HG02981 (cell line): ENCODE data around the gene RERGL.
"Not testable (repeated sequence)": the region's sequence is repeated elsewhere in the genome, so short reads cannot be mapped to it uniquely, and the experiment has no call there.

Source experiments
- ATAC-seq: cut with Tn5 transposase; IDR thresholded peaks from one replicate; pipeline ENCODE4 v1.9.1; 2021; ENCODE audit warnings: mild to moderate bottlenecking, moderate library complexity; ENCODE audit not compliant: unreplicated experiment

Gene RERGL, protein sequence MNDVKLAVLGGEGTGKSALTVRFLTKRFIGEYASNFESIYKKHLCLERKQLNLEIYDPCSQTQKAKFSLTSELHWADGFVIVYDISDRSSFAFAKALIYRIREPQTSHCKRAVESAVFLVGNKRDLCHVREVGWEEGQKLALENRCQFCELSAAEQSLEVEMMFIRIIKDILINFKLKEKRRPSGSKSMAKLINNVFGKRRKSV

DNA sequence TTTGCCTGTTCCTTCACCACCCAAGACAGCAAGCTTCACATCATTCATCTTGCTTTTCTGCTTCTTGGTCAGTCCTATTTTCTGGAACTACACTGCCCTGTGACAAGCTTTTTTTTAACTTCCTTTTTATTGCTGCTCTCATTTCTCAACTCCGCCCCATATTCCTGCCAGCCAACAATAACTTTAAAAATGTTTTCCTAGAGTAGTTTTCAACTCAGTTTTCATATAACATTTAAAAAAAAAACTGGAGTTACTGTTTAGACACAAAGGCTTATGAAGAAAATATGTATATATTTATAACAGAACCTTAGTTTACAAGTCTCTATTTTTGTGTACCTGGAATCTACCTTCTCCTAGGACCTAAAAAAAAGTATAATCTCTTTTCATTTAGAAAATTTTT is at the start of gene RERGL:
Gene RERGL (minus strand): TSS at position 101 of the 400 bp plus-strand sequence. CDS start 53 bp downstream, at position 48.
- ATAC-seq: no peak

DNA sequence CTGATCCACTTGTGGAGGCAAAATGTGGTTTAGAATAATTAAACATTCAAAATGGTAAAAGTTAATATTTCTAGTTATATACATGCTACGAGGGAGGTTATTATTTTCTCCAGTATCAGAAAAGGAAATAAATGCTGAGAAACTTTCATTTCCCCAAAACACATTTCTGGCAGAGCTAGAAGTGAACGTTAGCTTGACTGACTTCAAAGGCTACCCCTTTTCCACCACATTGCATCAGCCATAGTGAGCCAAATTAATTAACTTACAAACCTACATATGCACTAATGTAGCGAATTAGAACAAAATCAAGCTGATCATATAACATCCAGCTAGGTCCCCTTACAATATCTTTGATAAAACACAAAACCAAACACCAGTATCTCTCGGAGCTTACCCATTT is 49.3 kb upstream of the RERGL start:
- no peak for ATAC-seq

DNA sequence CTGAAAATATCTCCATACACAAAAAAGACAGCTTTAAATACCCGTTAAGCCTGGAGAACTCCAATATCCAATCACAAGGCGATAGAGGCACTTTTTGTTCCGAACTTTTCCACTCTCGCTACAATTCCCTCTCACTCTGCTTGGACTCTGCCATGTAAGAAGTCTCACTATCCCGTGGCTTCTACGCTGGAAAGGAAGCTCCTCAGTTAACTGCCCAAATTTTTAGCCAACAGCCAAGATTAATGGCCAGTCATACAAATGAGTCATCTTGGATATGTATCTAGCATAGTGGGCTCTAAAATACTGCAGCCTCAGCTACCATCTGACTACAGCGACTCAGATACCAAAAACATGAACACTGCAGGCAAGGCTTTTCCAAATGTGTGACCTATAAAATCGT is 45.5 kb upstream of the RERGL start:
- no peak for ATAC-seq

DNA sequence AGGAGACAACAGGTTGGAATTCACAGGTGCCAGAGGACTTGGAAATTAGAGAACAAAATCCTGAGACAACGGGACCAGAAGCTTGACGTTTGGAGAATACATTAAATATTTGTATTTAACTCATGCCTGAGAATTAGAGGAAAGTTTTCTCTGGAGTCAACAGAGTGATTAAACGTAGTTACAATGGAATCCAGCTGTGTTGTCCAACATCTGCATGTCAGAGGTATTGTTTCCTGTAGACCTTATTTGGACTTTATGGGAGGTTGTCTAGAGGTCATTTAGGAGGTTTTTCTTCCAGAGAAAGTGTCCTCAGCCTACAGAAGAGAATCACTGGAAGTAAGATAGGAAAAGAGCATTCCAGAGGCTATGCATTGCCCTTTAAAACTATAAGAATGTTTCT is 45.1 kb upstream of the RERGL start:
- ATAC-seq: no peak

DNA sequence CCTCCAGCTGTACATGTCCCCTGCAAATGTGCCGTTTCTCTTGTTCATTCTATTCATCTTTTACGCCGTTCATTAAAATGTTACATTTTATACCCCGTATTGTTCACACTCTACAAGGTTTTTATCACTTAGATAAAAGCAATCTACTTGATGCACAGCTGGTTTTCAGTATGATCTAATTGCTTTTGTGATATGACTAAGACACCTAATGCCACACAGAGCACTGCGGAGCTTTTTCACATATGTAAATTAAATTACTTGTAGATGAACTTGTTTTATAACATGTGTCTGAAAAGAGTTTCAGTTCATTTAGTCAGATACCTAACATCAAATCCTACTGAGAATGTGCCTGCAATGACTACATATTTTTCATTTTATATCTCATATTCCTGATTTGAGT is 40.9 kb upstream of the RERGL start:
- ATAC-seq: no peak

DNA sequence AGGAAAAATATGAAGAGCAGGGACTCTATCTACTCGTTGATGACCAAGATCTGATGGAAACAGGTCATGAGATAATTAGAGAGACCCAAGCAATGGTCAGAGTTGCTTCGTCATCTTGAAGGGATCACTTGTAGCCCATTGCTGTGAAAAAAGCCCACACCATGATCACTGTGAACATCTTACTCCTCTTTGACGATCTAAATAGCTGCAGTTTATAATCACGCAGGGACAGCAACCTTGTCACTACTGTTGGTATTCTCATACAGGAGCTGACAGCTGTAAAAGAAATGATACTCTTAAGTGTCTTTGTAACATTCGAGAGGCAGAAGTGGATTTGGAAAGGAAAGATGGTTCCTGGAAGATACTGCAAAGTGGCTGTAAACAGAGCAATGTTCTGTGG is 33.7 kb upstream of the RERGL start:
- no peak for ATAC-seq

DNA sequence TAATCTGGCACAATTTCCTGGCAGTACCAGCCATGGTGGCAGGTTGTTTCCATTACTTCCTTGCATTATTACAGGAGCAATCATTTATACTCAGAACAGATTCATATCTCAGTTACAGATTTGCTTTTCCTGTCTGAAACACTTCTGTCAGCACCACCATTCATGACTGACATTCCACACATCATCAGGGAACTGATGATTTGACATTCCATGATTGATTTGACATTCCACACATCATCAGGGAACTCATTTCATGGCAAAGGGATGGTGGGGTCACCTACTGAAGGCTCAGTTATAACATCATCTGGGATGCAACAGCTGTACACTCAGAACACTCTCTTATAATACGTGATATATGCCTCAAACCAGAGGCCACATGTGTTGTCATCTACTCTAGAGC is 30.9 kb upstream of the RERGL start:
- ATAC-seq: no peak

DNA sequence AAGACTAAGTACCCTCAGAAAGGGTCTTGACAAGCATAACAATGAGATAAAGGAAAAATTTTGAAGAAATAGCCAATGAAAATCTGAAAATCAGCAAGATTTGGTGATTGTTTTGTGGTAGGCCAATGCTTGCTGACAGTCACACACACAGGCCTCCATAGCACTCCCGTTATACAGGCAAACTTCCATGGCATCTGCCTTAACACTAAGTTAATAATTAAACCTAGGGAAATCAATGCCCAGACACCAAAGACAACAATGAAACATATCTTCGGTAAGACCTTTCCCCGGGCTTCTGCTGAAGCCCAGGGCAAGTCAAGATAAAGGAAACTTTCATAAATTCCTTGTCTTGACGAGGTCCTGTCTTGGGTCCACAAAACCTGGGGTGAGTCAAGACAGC is 18.6 kb upstream of the RERGL start:
- ATAC-seq: no peak

DNA sequence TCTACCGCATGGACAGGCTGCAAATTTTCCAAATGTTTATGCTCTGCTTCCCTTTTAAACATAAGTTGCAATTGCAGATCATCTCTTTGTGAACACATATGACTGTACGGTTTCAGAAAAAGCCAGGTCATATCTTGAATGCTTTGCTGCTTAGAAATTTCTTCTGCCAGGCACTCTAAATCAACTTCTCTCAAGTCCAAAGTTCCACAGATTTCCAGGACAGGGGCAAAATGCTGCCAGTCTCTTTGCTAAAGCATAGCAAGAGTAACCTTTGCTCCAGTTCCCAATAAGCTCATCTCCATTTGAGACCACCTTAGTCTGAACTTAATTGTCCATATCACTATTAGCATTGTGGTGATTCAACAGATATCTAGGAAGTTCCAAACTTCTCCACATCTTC is 13.6 kb upstream of the RERGL start:
- no peak for ATAC-seq

DNA sequence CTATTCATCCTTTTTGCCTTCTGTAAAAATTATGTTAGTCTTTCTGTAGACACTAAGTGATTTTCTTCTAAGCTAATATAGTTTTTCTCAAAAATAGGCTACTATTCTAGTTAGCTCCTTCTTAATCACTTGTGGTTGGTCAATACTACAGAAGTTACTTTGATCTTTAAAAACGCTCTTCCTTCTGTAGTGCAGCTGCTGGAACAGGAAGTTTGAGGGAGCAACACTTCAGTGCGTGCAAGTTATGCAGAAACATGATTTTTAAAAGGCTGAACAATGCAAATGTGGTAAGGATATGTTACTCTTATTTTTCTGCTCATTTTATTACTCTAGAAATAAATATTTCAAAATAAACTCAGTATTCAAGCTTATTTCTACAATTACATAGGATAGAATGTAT is 11.1 kb upstream of the RERGL start:
- no peak for ATAC-seq

DNA sequence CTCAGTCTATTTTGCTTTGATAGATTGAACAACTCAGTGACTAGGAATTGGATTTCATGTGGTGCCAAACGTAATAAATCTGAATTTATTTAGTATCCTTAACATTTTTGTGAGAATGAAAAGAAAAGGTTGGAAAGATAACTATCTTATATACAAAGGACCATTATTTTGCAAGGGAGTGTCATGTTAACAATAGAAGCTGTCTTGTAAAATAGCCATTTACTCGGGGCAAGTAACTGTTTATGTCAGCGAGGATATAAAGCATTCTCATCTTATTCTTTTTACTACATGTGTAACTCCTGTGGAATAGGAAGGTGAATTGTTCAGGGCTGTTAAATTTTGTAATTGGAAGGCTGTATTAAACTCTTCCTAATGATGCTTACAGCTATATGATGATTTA is 5.9 kb downstream of the RERGL start:
- no peak for ATAC-seq

DNA sequence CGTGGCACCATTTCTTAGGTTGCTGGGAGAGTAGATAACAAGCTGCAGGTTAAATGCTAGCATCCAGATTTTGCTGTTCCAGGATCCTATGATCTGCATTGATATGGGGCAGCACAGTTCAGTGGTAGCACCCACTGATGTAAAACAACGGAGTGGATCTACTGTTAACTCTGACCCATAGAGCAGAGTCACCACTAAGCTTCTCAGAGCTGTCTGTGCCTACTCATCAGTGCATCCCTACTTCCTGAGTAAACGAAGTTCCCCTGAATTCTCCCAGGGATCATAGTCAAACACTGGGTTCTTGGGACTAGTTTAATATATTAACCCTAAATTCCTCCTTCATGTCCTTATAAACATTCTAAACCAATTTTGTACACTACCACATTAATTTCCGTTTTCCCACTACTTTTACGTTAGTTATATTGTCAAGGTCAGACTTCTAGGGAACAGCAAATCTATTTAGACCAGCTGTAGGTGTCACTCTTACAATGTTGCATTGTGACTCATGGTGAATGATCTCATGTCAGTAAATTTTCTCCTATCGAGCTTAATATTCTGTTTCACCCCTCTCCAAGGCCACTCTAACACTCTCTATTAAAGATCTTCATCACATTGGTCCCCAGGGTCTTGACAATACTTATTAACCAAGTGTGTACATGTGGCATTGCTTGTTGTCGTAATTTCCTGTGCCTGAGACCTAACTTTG is 10.3 kb downstream of the RERGL start:
- ATAC-seq: no peak

DNA sequence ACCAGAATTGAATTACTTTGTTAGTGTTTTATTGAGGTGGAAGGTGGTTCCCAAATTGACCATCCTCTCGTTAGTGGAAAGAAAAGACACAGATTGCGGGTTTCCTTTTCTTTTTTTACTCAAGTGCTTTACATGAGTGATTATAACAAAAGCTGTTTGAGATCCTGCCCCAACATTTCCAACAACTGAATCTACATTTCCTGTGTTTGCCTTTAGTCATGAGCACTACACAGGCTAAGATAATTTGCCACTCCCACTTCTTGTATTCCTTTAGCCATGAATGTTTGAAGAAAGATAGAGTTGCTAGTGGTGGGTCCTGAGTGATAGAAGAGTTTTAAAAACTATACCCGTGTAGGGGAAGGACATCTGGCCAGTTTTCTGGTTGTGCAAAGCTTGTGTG is 16.0 kb downstream of the RERGL start:
- ATAC-seq: no peak

DNA sequence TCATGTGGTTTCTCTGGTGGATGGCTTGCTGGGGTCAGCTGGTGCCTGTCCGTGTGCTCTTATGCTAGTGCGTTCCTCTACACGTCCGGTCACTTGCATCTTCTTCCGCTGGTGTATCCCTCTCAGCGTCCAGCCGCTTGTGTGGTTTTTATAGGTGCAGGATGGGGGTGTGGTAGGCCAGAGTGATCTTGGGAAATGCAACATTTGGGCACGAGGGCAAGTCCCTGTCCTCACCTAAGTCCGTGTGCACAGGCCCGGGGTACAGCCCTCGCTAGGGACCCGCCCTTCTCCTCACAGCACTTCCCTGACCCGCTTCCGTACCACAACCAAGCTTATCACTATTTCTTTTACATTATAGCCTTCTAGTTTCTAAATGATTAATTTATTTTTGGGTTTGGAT is 17.3 kb downstream of the RERGL start:
- no peak for ATAC-seq

DNA sequence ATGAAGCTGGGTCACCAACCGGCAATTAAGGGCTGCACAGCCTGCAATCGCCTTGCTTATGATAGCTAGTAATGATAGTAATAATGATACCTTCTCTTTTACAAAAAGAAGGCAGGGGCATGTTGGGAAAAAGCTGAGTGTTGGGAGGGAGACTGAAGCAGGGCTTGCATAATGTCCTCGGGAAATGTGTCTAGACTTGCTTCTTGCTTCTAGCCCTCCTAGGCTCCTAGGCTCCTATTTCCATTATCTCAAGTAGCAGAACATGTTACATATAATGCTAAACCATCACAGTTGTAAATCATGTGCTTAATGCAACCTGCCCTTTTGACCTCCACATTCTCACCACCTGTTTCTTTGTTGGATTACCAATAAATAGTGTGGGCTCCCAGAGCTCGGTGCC is 18.7 kb downstream of the RERGL start:
- no peak for ATAC-seq

DNA sequence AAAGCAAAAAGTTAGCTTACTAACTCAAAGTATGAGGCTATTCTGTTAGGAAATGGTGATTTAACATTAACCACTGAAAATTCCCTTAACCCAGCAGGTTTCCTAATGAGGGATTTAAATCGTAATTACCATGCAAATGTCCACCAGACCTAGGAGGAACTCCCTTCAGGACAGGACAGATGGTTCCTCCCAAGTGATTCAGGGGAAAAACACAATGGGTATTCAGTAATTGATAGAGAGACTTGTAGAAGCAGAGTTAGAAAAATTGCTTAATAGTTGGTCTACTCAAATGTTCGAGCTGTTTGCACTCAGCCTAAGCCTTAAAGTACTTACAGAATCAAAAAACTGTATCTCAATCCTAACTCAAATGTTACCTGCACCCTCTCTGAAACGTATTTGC is 21.6 kb downstream of the RERGL start:
- ATAC-seq: no peak

DNA sequence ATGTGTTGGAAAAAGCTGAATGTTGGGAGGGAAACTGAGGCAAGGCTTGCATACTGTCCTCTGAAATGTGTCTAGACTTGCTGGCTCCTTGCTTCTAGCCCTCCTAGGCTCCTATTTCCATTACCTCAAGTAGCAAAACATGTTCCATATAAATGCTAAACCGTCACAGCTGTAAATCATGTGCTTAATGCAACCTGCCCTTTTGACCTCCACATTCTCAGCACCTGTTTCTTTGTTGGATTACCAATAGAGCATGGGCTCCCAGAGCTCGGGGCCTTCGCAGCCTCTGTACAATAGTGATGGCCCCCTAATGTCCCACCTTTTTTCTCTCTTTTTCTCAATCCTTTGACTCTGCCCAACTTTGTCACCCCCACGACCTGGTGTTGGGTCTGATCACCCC is 23.3 kb downstream of the RERGL start:
- ATAC-seq: no peak

DNA sequence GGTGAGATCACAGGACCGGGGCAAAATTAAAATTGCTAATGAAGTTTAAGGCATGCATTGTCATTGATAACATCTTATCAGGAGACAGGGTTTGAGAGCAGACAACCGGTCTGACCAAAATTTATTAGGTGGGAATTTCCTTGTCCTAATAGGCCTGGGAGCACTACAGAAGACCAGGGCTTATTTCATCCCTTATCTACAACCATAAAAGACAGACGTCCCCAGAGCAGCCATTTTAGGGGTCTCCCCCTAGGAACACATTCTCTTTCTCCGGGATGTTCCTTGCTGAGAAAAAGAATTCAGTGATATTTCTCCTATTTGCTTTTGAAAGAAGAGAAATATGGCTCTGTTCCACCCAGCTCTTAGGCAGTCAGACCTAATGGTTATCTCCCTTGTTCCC is 27.1 kb downstream of the RERGL start:
- ATAC-seq: not testable (repeated sequence)

DNA sequence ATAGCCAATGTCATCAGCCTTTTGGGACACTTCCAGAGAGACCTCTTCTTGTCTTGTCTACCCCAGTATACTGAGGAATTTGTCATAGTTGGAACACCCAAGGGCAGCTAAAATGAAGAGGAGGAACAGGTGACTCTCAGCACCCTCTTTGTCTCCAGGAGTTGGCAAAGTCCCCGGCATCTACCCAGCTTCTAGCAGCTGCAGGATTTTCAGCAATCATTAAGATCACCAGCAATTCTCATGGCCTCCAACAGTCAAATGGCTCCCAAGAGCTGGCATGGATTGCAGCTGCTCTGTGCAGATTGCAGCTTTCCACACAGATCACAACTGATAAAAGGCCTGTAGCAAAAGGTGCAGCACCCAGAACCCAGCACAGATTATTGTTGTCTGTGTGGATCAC is 32.9 kb downstream of the RERGL start:
- no peak for ATAC-seq

DNA sequence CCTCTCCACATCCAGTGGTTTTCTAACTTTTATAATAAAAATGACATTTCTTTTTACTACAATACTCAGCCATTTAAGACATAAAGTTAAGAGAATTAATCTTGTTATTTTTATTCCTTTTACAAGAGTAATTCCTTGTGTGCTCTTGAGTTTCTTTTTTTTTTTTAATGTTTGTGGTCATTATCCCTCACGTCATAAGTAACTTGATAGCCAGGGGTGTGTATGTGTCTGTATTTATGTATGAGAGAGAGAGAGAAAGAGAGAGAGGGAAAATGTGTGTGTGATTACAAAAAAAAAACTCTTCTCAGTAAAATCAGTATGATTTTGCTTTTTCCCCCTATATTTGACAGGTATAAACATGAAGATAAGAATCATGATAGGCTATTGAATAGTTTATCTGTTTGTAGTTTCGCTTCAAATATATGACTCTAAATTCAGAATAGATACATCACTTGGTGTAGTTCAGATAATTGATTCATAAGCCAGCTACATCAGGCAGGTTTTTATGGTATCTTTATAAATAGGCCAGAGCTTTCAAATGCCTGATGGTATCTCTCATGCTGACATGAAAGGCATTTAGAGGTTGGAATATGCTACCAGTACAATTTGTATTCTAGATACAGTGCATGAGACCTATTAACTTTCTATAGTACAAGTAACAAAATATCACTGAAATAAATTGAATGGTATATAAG is 34.9 kb downstream of the RERGL start:
- ATAC-seq: no peak

DNA sequence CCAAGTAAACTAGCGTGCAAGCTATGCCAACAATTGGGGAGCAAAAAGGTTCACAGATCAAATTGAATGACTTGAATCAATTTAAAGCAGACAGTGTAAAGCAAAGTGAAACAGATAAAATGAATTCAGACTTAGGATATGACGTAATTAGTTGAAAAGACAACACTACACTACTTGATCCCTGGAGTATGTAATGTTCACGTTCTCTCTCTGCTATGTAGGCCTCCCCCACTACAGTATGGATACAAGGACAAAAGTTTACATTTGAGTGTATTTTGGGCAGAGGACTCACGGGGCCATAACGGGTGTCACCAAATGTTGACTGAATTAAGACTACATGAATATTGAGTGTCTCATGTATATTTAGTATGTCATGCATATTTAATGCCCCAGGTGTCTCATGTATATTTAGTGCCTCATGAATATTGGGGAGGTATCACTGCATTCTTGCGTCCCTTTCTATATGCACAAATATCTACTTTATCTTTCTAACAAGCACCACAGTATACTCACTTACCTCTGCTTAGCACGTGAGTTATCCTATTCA is 44.5 kb downstream of the RERGL start:
- ATAC-seq: no peak
